SK-N-SH (cell line): Measurements from ENCODE around the gene MYO1D.

Experiments used
- CTCF ChIP-seq: fragments of 200-600 bp; sonication (generic); IDR thresholded peaks from 2 replicates; pipeline ENCODE4 v1.6.1; 2017; ENCODE audit warnings: antibody characterized with exemption, mild to moderate bottlenecking, moderate library complexity
- MAX ChIP-seq: IDR thresholded peaks from 2 replicates; pipeline ENCODE4 v1.4.0; 2012; ENCODE audit warnings: low read depth
- MXI1 ChIP-seq: IDR thresholded peaks from 2 replicates; pipeline ENCODE4 v1.6.1; 2012; ENCODE audit warnings: mild to moderate bottlenecking, low read depth, low read length, improper control_type of control experiment
- PBX3 ChIP-seq: IDR thresholded peaks from 2 replicates; pipeline ENCODE4; 2012
- POLR2AphosphoS5 ChIP-seq: IDR thresholded peaks from 2 replicates; pipeline ENCODE4 v1.6.1; 2012; ENCODE audit warnings: low read depth, low read length
- REST ChIP-seq: IDR thresholded peaks from 2 replicates; pipeline ENCODE4 v1.6.1; 2012; ENCODE audit warnings: mild to moderate bottlenecking, low read depth, low read length, moderate library complexity
- SMC3 ChIP-seq: IDR thresholded peaks from 2 replicates; pipeline ENCODE4 v1.6.1; 2012; ENCODE audit warnings: low read depth, low read length, improper control_type of control experiment
- USF1 ChIP-seq: IDR thresholded peaks from 2 replicates; pipeline ENCODE4 v1.4.0; 2012; ENCODE audit warnings: low read depth, borderline replicate concordance
- YY1 ChIP-seq: IDR thresholded peaks from 2 replicates; pipeline ENCODE4 v1.4.0; 2012; ENCODE audit warnings: low read depth, mild to moderate bottlenecking

GRCh38 chr17:32487473-32488176, 389.3 kb downstream of the MYO1D start:
- TF ChIP-seq POLR2AphosphoS5 (no peak), REST (no peak), CTCF (0 out of 2 replicates have a peak, but pooled peaks have one; percentile 6), SMC3 (no peak), YY1 (no peak), USF1 (no peak), MAX (no peak), PBX3 (no peak), MXI1 (peak; percentile 58; the same call in 1 of the 2 replicates)
